GM23338 (cell line): ENCODE measurements around the gene DYSF.

Experiments
- CREB1 ChIP-seq: fragments of 250-450 bp; sonication (Bioruptor Pico); IDR thresholded peaks from 2 replicates; pipeline ENCODE4 v1.5.0; 2020; ENCODE audit warnings: low read depth, mild to moderate bottlenecking, moderate library complexity
- EZH2 ChIP-seq: fragments of 200-600 bp; sonication (generic); IDR thresholded peaks from one replicate; pipeline ENCODE4 v1.8.0; 2017; ENCODE audit warnings: antibody characterized with exemption, mild to moderate bottlenecking, low read depth; ENCODE audit not compliant: unreplicated experiment
- JUNB ChIP-seq: IDR thresholded peaks from one replicate; pipeline ENCODE4 v1.6.1; 2016; ENCODE audit warnings: antibody characterized with exemption; ENCODE audit not compliant: unreplicated experiment
- ZNF331 ChIP-seq: fragments of 250-450 bp; sonication (Bioruptor Pico); IDR thresholded peaks from 2 replicates; pipeline ENCODE4 v1.5.0; 2020; ENCODE audit warnings: low read depth, mild to moderate bottlenecking, moderate library complexity
- TF ChIP-seq, protein P1 (sequence below), 2 experiments: fragments of 200-600 bp in 1 of 2; sonication (generic) in 1 of 2; conservative IDR thresholded peaks; 2 replicates each; pipeline versions ENCODE4 v1.5.1 to v1.6.1; 2016 to 2017; ENCODE audit warnings: antibody characterized with exemption in 2 of 2, low read depth in 2 of 2, mild to moderate bottlenecking in 2 of 2, moderate library complexity in 1 of 2
- TF ChIP-seq, protein P2 (sequence below): IDR thresholded peaks from one replicate; pipeline ENCODE4 v1.6.1; 2018; ENCODE audit warnings: antibody characterized with exemption; ENCODE audit not compliant: unreplicated experiment

GRCh38 chr2:71662665-71663394 is 209.5 kb downstream of the DYSF start:
- TF ChIP-seq, protein P1, sequence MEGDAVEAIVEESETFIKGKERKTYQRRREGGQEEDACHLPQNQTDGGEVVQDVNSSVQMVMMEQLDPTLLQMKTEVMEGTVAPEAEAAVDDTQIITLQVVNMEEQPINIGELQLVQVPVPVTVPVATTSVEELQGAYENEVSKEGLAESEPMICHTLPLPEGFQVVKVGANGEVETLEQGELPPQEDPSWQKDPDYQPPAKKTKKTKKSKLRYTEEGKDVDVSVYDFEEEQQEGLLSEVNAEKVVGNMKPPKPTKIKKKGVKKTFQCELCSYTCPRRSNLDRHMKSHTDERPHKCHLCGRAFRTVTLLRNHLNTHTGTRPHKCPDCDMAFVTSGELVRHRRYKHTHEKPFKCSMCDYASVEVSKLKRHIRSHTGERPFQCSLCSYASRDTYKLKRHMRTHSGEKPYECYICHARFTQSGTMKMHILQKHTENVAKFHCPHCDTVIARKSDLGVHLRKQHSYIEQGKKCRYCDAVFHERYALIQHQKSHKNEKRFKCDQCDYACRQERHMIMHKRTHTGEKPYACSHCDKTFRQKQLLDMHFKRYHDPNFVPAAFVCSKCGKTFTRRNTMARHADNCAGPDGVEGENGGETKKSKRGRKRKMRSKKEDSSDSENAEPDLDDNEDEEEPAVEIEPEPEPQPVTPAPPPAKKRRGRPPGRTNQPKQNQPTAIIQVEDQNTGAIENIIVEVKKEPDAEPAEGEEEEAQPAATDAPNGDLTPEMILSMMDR (conservative IDR thresholded peaks at IDR 0.05; ENCODE audit: low read depth in 2 of 2): no peak
- TF ChIP-seq JUNB: no peak
- TF ChIP-seq, protein P2, sequence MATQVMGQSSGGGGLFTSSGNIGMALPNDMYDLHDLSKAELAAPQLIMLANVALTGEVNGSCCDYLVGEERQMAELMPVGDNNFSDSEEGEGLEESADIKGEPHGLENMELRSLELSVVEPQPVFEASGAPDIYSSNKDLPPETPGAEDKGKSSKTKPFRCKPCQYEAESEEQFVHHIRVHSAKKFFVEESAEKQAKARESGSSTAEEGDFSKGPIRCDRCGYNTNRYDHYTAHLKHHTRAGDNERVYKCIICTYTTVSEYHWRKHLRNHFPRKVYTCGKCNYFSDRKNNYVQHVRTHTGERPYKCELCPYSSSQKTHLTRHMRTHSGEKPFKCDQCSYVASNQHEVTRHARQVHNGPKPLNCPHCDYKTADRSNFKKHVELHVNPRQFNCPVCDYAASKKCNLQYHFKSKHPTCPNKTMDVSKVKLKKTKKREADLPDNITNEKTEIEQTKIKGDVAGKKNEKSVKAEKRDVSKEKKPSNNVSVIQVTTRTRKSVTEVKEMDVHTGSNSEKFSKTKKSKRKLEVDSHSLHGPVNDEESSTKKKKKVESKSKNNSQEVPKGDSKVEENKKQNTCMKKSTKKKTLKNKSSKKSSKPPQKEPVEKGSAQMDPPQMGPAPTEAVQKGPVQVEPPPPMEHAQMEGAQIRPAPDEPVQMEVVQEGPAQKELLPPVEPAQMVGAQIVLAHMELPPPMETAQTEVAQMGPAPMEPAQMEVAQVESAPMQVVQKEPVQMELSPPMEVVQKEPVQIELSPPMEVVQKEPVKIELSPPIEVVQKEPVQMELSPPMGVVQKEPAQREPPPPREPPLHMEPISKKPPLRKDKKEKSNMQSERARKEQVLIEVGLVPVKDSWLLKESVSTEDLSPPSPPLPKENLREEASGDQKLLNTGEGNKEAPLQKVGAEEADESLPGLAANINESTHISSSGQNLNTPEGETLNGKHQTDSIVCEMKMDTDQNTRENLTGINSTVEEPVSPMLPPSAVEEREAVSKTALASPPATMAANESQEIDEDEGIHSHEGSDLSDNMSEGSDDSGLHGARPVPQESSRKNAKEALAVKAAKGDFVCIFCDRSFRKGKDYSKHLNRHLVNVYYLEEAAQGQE: no peak
- no peak for TF ChIP-seq CREB1
- TF ChIP-seq ZNF331 (CRISPR knock-in tag): no peak
- no peak for TF ChIP-seq EZH2
